HepG2 (cell line): ENCODE results near the gene TYMP. TPM values are rescaled to one million over a fixed set of nuclear protein-coding genes. Genes with fewer than 3 reads are reported as not detected.

Source experiments
- ATAC-seq: fragments of 200-7000 bp; cut with Tn5 transposase; 3 replicates; pipeline ENCODE4 v1.9.1; 2020; ENCODE audit warnings: mild to moderate bottlenecking, moderate library complexity
- BruUV-seq: library from RNA; stranded (reverse); fragments of 400-500 nt; replicated peaks from 2 replicates; lab custom pipeline; 2021; lab: Mats Ljungman, UMichigan
- CTCF ChIA-PET: fragments of 300-600 bp; formaldehyde crosslinking; extraction: SDS; loops from one replicate; lab custom pipeline; 2021; ENCODE audit warnings: low total read pairs, inconsistent platforms, low intra/inter-chr PET ratio; lab: Yijun Ruan, JAX
- POLR2A ChIA-PET: fragments of 350-600 bp; sonication (Branson Sonifier 250); formaldehyde crosslinking; loops from one replicate; lab custom pipeline; 2020; ENCODE audit warnings: antibody characterized with exemption, inconsistent platforms; lab: Yijun Ruan, JAX
- DNase-seq: peaks from one replicate; pipeline ENCODE4 v3.0.0-alpha.2; 2015; ENCODE audit warnings: low spot score
- FAIRE-seq: peaks from 3 replicates; lab custom pipeline; 2011; peaks lifted over from hg19 to GRCh38; lab: Jason Lieb, UNC
- H2AFZ ChIP-seq: one replicate; pipeline ENCODE4 v1.6.1; 2011; ENCODE audit warnings: low read length, inconsistent platforms
- H3K27ac ChIP-seq: fragments of 300-600 bp; 3 replicates; pipeline ENCODE4 v1.8.0; 2011; ENCODE audit warnings: mixed run types, mild to moderate bottlenecking, mixed read lengths, low read length, inconsistent platforms; ENCODE audit not compliant: insufficient read depth; ENCODE audit errors: extremely low read length
- H3K27me3 ChIP-seq, 2 experiments: fragments of 200-600 bp in 1 of 2; 2 replicates in 1 of 2; 3 replicates in 1 of 2; pipeline versions ENCODE4 v1.6.0 to v1.8.0; 2011; ENCODE audit warnings: low read length in 2 of 2, mild to moderate bottlenecking in 2 of 2, moderate library complexity in 2 of 2, inconsistent platforms in 1 of 2; ENCODE audit not compliant: insufficient read depth in 2 of 2, control insufficient read depth in 1 of 2
- H3K36me3 ChIP-seq, 2 experiments: fragments of 200-600 bp in 1 of 2; replicated peaks in 1 of 2; 2 replicates in 1 of 2; 3 replicates in 1 of 2; pipeline versions ENCODE4 v1.5.1 to v1.8.0; 2011; ENCODE audit warnings: low read length in 2 of 2, inconsistent platforms in 1 of 2; ENCODE audit not compliant: insufficient read depth in 2 of 2, control insufficient read depth in 1 of 2
- H3K4me1 ChIP-seq: 2 replicates; pipeline ENCODE4 v1.5.1; 2012; ENCODE audit warnings: low read length, inconsistent platforms; ENCODE audit not compliant: insufficient read depth
- H3K4me2 ChIP-seq: 2 replicates; pipeline ENCODE4 v1.6.0; 2011; ENCODE audit warnings: low read depth, low read length, inconsistent platforms
- H3K4me3 ChIP-seq, 3 experiments: fragments of 200-600 bp in 1 of 3; sonication (generic), shearing (Covaris generic) in 1 of 3; replicated peaks in 1 of 3; 2 replicates each; pipeline ENCODE4 v1.5.1; 2011 to 2016; ENCODE audit warnings: low read length in 3 of 3, inconsistent platforms in 2 of 3, low read depth in 2 of 3, mild to moderate bottlenecking in 2 of 3, control low read depth in 1 of 3, mixed read lengths in 1 of 3; ENCODE audit not compliant: insufficient read depth in 1 of 3
- H3K79me2 ChIP-seq: one replicate; pipeline ENCODE4 v1.6.1; 2011; ENCODE audit warnings: low read length, inconsistent platforms; ENCODE audit not compliant: insufficient read depth
- H3K9ac ChIP-seq: 2 replicates; pipeline ENCODE4 v1.6.0; 2011; ENCODE audit warnings: mild to moderate bottlenecking, low read depth, low read length, inconsistent platforms; ENCODE audit not compliant: insufficient read depth
- H3K9me3 ChIP-seq: 2 replicates; pipeline ENCODE4 v1.5.1; 2012; ENCODE audit warnings: mild to moderate bottlenecking, low read length
- H4K20me1 ChIP-seq: 2 replicates; pipeline ENCODE4 v1.6.0; 2011; ENCODE audit warnings: inconsistent platforms, mild to moderate bottlenecking, low read length, moderate library complexity; ENCODE audit not compliant: insufficient read depth
- CCDC6 ChIP-seq: sonication (generic); formaldehyde crosslinking; IDR thresholded peaks from 2 replicates; pipeline ENCODE4 v1.8.1; 2022; ENCODE audit warnings: mild to moderate bottlenecking, missing genetic modification reagents, moderate library complexity
- DNMT3B ChIP-seq: conservative IDR thresholded peaks from 2 replicates; pipeline ENCODE4 v1.6.1; 2016; ENCODE audit warnings: missing biosample characterization, control low read depth
- ESRRA ChIP-seq: sonication (generic); formaldehyde crosslinking; IDR thresholded peaks from 2 replicates; pipeline ENCODE4 v1.5.1; 2020; ENCODE audit warnings: mild to moderate bottlenecking, low read depth, missing genetic modification reagents
- MTA1 ChIP-seq: sonication (generic); formaldehyde crosslinking; IDR thresholded peaks from 2 replicates; pipeline ENCODE4 v1.4.0; 2020; ENCODE audit warnings: missing genetic modification reagents, mild to moderate bottlenecking, borderline replicate concordance
- NR2F6 ChIP-seq, 2 experiments: IDR thresholded peaks; 2 replicates each; pipeline ENCODE4 v1.6.1; 2016; ENCODE audit warnings: antibody characterized with exemption in 1 of 2, mild to moderate bottlenecking in 1 of 2
- PHB2 ChIP-seq: fragments of 450-650 bp; IDR thresholded peaks from 2 replicates; pipeline ENCODE4 v1.6.1; 2018; ENCODE audit not compliant: partially characterized antibody
- RARA ChIP-seq: IDR thresholded peaks from 2 replicates; pipeline ENCODE4 v1.6.1; 2016; ENCODE audit warnings: missing genetic modification reagents, missing compliant biosample characterization
- SKI ChIP-seq: fragments of 450-650 bp; IDR thresholded peaks from one replicate; pipeline ENCODE4 v1.6.1; 2018; ENCODE audit warnings: mild to moderate bottlenecking; ENCODE audit not compliant: partially characterized antibody
- SKIL ChIP-seq: sonication (generic); formaldehyde crosslinking; IDR thresholded peaks from 2 replicates; pipeline ENCODE4 v1.8.0; 2022; ENCODE audit warnings: missing genetic modification reagents, mild to moderate bottlenecking, moderate library complexity, borderline replicate concordance
- TGIF2 ChIP-seq: IDR thresholded peaks from 2 replicates; pipeline ENCODE4 v1.6.1; 2016; ENCODE audit warnings: control low read depth, missing compliant biosample characterization
- ZNF598 ChIP-seq: sonication (generic); formaldehyde crosslinking; IDR thresholded peaks from 2 replicates; pipeline ENCODE4 v1.5.1; 2020; ENCODE audit warnings: mild to moderate bottlenecking, missing genetic modification reagents, borderline replicate concordance
- ZNF687 ChIP-seq: sonication (generic); formaldehyde crosslinking; IDR thresholded peaks from 2 replicates; pipeline ENCODE4 v1.5.1; 2020; ENCODE audit warnings: mild to moderate bottlenecking, missing genetic modification reagents, moderate library complexity
- ZSCAN21 ChIP-seq: sonication (generic); formaldehyde crosslinking; IDR thresholded peaks from 2 replicates; pipeline ENCODE4 v1.8.0; 2022; ENCODE audit warnings: mild to moderate bottlenecking, missing genetic modification reagents, moderate library complexity, borderline replicate concordance
- WGBS: methylation state at CpG from one replicate; pipeline ENCODE4 v1.1.6; 2017; ENCODE audit warnings: low lambda C conversion rate; 5-methylcytosine and 5-hydroxymethylcytosine counted together
- in situ Hi-C: cut with HindIII; loops from 2 replicates; pipeline ENCODE4 v1.10.0; 2017; ENCODE audit warnings: low pct_unique_long_range_greater_than_20kb; ENCODE audit not compliant: extremely low pct_ligation_motif_present
- intact Hi-C: fragments of 100-400 bp; cut with micrococcal nuclease; formaldehyde crosslinking; loops from one replicate; pipeline ENCODE4 v1.10.0; 2022; ENCODE audit not compliant: unreplicated experiment
- polyA plus RNA-seq, 8 experiments: library from polyadenylated mRNA; depleted of rRNA in 3 of 8; stranded (reverse) in 7 of 8; unstranded in 1 of 8; fragments of >200 nt; fragmentation: Illumina TruSeq in 4 of 8; extraction: Trizol in 4 of 8; gene quantifications; 2 replicates each; pipeline versions ENCODE4 v1.2.1 to v1.2.3, GENCODE V29; 2011 to 2016; ENCODE audit warnings: low read depth in 4 of 8, missing spikeins in 1 of 8, mixed read lengths in 1 of 8; ENCODE audit not compliant: insufficient read depth in 1 of 8
- total RNA-seq, 5 experiments: library from RNA; depleted of rRNA; stranded (reverse); fragments of >200 nt; fragmentation: Illumina TruSeq; extraction: Trizol; gene quantifications; 2 replicates each; pipeline ENCODE4 v1.2.3, GENCODE V29; 2016; ENCODE audit warnings: low read depth in 1 of 5

The TYMP gene
- total and polyA plus RNA-seq, 2 of the 13 experiments (the other 11 are each of a cell fraction or from before 2014, with no cell fraction given): 3.9 to 4.3 TPM

GRCh38 chr22:50563413-50564160 lies 33.8 kb upstream of the TYMP start:
- H3K4me2 ChIP-seq: peak overlapping the region; percentile 89
- no peaks in the 10 kb centered on the region for H3K79me2 ChIP-seq
- POLR2A ChIA-PET: interaction anchor here (1.0 to 2.9 kb wide), 16 partner anchors 14 to 320 kb away, joined by 3 to 36 read pairs (median 6); partner anchors contain the start of genes CHKB, CPT1B, KLHDC7B and LMF2
- FAIRE-seq: no peak
- ATAC-seq: peak; percentile 65
- CTCF ChIA-PET: no interaction called here
- in situ Hi-C loops (no loop called here), intact Hi-C loops (loop anchor here (5.0 kb wide), 1 partner anchor 36 kb away; the partner anchor contains the start of gene SCO2)
- peaks cover 0 to 16% of the 10 kb centered on the region in 2 experiments; a peak in 1 of 5 replicates for H3K27me3 ChIP-seq
- no peaks in the 10 kb centered on the region for H3K9me3 ChIP-seq
- peaks cover 21% of the 10 kb centered on the region for H3K4me1 ChIP-seq
- peak; percentile 34 for DNase-seq
- peak overlapping the region; percentile 55 for H3K27ac ChIP-seq
- peak overlapping the region; percentile 64 for H3K9ac ChIP-seq
- H3K36me3 ChIP-seq: no peaks in the 10 kb centered on the region
- WGBS: 7% methylated on average over 17 of the region's 17 CpGs
- H3K4me3 ChIP-seq: peak overlapping the region; percentile 68 to 85 (median 71)
- BruUV-seq: no TSS peak
- no peaks in the 10 kb centered on the region for H4K20me1 ChIP-seq
- no peak overlapping the region for H2AFZ ChIP-seq
- TF ChIP-seq DNMT3B: no peak
- TF ChIP-seq SKI: peak; percentile 60
- TF ChIP-seq SKIL (CRISPR knock-in tag): peak; percentile 49; the same call in 1 of the 2 replicates
- TF ChIP-seq ZSCAN21: 0 out of 2 replicates have a peak, but pooled peaks have one; percentile 5
- TF ChIP-seq TGIF2 (CRISPR knock-in tag): 0 out of 2 replicates have a peak, but pooled peaks have one; percentile 26
- no peak for TF ChIP-seq CCDC6 (CRISPR knock-in tag)
- TF ChIP-seq ZNF598: 0 out of 2 replicates have a peak, but pooled peaks have one; percentile 17
- TF ChIP-seq ESRRA (CRISPR knock-in tag): peak; percentile 46; the same call in 1 of the 2 replicates
- TF ChIP-seq ZNF687: peak; percentile 43; the same call in 1 of the 2 replicates
- no peak for TF ChIP-seq NR2F6 (IDR thresholded peaks at IDR 0.05)
- TF ChIP-seq NR2F6 (CRISPR knock-in tag; IDR thresholded peaks at IDR 0.05): peak; percentile 49; the same call in 1 of the 2 replicates
- no peak for TF ChIP-seq PHB2
- peak; percentile 92 for TF ChIP-seq RARA (CRISPR knock-in tag)
- 0 out of 2 replicates have a peak, but pooled peaks have one; percentile 20 for TF ChIP-seq MTA1
